Measurements from ENCODE around the gene SELENOW.
"Not testable (repeated sequence)": the region's sequence is repeated elsewhere in the genome, so short reads cannot be mapped to it uniquely, and the experiment has no call there.

SELENOW gene

GRCh38 chr19:47787307-47787706, 8.8 kb downstream of the SELENOW start:
- not testable (repeated sequence) for DNase-seq

DNA sequence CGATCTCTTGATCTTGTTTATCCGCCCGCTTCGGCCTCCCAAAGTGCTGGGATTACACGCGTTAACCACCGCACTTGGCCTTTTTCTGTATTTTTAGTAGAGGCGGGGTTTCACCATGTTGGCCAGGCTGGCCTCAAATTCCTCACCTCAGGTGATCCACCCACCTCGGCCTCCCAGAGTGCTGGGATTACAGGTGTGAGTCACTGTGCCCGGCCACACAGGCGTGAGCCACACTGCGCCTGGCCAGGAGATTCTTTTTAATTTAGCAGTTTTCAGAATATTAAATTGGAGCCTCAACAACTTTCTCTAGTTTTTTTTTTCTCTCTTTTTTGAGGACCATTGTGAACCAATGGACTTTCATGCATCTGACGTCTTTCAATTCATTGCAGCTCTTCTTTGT, 11.3 kb downstream of the SELENOW start:
- not testable (repeated sequence) for DNase-seq

GRCh38 chr19:47790398-47790814, 11.9 kb downstream of the SELENOW start:
- peak; percentile 94 for DNase-seq

DNA sequence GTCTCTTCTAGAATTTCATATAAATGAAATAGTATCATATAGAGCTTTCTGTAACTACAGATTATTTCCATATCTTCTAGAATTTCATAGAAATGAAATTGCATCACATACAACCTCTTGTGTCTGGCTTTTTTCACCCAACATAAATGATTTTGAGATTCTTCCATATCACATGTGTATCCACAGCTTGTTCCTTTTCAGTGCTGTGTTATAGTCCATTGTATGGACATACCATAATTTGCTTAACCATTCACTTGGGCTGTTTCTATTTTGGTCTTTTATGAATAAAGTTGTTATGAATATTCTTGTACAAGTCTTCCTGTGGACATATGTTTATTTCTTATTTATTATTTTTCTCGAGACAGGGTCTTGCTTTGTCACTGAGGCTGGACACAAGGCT, 14.1 kb downstream of the SELENOW start:
- no peak for DNase-seq

DNA sequence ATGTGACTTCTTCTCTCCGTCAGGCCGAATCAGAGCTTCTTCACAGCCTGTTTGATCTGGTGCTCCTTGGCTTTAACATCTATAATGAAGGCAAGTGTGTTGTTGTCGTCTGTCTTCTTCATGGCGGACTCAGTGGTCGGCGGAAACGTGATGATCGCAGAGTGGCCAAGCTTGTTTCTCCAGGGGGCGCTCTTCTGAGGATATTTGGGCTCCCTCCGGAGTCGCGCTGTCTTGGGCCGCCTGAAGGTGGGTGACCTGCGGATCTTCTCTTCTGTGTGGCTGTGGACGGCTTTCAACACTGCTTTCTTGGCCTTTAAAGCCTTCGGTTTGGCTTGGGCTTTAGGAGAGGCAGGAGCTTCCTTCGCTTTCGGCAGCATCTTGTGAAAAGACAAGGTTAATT, 16.0 kb downstream of the SELENOW start:
- no peak for DNase-seq

GRCh38 chr19:47796785-47797184, 18.3 kb downstream of the SELENOW start:
- DNase-seq, result no peak

DNA sequence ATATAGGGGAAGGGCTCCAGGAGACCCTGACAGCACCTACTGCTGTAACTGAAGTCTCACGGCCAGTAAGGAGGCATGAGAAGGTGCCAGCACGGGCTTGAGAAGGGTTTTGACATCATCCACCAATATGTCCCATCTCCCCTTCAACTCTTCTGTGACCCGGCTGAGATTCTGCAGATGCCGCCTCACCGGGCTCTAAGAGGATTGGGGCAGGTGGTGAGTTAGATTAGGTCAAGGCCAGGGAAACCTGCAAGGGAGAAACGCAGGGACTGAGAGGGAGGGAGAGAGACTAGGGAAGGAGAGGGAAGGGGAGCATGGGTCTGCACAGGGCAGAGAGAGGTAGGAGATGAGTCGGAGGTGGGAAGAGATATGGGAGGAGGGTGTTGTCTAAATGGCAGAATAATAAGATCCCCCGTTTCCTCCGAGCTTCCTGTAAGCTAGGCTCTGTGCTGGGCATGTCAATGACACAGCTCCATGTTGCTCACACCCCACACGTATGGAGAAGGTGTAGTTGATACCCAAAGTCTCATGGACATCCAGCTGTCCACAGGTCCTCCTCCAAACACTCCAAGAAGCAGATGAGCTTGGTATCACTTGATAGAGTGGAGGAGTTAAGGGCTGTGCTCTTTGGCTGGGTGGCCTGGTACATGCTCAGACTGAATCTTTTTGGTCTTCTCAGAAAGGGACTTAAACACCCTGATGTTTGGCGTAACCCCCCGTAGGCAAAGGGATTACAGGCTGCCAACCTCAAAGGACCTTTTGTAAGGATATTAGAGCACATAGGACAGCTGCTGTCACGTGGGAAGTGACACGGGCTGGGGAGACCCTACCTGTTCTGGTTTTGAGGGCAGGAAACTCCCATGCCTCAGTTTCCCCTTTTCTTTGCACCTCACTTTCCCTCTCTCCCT, 19.7 kb downstream of the SELENOW start:
- no peak for DNase-seq

GRCh38 chr19:47798904-47799266, 20.4 kb downstream of the SELENOW start:
- no peak for DNase-seq

DNA sequence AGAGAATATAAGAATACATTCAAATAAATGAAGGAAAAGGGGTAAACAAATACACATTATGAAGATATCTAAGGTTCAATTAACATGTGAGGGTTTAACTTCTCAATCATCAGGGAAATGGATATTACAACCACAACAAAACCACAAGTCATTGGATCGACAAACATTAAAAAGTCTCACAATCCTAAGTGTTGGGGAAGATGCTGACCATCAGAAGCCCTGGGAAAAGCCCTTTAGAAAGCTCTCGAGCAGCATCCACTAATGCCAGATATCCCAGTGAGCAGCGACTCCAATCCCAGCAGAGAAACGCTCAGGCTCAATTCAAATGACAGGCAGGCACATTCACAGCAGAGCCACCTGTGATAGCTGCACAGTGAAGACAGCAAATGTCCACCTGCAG, 22.8 kb downstream of the SELENOW start:
- DNase-seq, result no peak

- no peak for DNase-seq
Measured at GRCh38 chr19:47802521-47803043, 24.1 kb downstream of the SELENOW start.

GRCh38 chr19:47803148-47803547, 24.6 kb downstream of the SELENOW start:
- not testable (repeated sequence) for DNase-seq

DNA sequence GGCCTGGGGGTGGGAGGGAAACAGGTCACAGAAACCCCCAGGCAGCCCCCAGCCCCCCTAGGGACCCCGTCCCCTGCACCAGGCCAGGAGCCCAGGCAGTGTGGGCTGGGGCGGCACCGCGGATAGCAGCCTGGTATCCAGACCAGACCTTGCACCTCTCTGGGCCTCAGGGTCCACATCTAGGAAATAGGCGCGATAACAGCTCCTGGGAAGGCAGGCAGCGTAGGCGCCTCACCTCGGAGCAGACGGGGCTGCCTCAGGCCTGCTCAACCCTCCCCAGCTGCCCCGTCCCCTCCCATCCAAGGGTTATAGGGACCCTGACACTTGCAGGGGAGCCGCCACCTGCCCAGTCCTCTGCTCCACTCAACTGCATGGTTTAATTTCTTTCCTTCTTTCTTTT, 25.2 kb downstream of the SELENOW start:
- DNase-seq, result not testable (repeated sequence)

DNA sequence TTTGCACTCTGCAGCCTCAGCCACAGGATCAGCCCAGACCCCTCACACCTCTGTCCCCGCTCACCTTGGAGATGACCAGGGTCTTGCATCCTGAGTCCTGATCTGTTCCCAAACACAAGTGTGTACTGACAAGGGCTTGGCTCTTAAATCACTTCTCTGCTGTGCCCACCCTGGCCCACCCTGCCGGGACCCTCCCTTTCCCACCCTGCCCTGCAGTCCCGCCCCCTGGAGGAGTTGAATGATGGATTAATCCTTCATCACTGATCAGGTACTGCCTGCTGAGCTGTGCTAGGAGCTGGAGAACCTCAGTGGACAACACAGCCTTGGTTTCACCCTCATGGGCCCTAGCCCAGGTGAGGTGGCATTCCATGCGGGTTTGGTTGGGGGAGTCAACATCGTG, 25.9 kb downstream of the SELENOW start, which contains the start of gene TPRX1:
TPRX1 (minus strand) TSS at position 101 of the 400 bp plus-strand sequence; CDS start at position 89, 12 bp downstream.
- DNase-seq, result not testable (repeated sequence)

GRCh38 chr19:47805313-47805712, 26.8 kb downstream of the SELENOW start:
- no peak for DNase-seq

GRCh38 chr19:47806435-47806834, 27.9 kb downstream of the SELENOW start:
- DNase-seq, result no peak

GRCh38 chr19:47813304-47813994, 34.9 kb downstream of the SELENOW start:
- peak; percentile 91 for DNase-seq

DNA sequence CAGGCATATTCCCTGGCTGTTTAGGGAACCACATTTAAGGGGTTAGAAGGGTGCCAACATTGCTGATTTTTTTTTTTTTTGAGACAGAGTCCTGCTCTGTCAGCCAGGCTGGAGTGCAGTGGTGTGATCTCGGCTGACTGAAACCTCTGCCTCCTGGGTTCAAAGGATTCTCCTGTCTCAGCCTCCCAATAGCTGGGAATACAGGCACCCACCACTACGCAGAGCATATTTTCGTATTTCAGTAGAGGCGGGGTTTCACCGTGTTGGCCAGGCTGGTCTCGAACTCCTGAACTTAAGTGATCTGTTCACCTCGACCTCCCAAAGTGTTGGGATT, 35.5 kb downstream of the SELENOW start:
- DNase-seq, result no peak

GRCh38 chr19:47816270-47816669, 37.8 kb downstream of the SELENOW start:
- DNase-seq, result not testable (repeated sequence)

- not testable (repeated sequence) for DNase-seq
Measured at GRCh38 chr19:47818221-47818620, 39.7 kb downstream of the SELENOW start.

GRCh38 chr19:47819858-47820257, 41.4 kb downstream of the SELENOW start:
- no peak for DNase-seq

DNA sequence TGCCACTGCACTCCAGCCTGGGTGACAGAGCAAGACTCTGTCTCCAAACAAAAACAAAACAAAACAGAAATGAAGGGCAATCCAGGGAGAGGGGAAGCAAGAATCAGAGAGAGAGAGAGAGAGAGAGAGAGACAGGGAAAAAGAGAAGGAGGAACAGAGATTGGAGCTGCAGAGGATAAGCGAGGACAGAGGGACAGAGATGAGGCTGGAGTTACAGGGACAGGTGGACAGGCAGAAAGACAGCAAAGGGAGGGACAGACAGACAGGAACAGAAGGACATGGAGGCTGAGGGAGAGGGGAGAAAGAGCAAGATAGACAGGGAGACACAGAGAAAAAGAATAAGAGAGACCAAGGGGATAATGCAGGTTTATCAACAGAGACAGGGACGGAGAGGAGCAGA, 41.9 kb downstream of the SELENOW start:
- no peak for DNase-seq

DNA sequence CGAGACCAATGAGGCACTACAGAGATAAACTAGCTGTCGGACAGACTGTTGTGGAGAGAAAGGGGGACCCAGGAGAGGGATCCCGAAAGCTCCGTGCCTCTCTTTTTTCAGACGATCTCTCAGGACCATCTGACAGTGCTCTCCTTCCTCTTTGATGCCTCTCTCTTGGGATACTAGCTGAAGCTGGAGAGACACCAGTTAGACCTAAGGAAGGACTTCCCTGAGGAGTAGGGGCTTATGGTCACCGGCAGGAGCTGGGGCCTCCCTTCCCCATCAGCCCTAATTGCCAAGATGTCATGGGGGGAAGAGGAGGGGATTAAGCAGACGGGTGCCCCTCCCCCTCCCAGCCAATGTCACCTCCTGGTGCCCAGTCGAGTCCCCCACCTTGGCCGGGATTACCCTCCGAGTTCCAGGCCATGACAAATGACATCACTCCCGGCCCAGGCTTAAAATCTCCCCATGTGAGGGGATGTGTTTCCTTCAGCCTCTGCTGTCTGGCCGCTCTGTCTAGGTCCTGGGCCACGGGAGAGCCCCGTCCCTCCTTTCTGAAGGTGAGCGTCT, 43.0 kb downstream of the SELENOW start, which contains the start of gene CRX:
CRX (plus strand) TSS at position 478 of the 561 bp plus-strand sequence. CDS start 12,507 bp downstream, outside the sequence.
- DNase-seq, result no peak

DNA sequence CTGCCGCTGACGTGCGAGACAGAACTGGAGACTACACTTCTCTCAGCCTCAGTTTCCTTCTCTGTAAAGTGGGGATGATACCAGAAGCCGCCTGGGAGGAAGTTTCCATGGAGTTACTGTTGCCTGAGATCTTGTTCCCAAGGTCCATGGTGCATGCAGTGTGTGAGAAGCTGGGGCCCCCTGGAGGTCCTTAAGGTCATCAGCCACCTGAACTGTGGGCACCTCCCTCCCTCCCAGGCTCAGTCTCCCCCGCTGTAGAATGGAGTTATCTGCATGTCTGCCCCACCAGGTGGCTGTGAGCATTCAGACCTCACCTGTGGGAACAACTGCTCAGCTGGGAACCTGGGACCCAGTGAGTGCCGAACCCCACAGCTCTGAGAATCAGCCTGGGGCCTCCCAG, 45.9 kb downstream of the SELENOW start:
- no peak for DNase-seq
